NCI-H1048 (cell line): Measurements from ENCODE around the gene BCL11B.

Source experiments
- DNase-seq: peaks from one replicate; lab custom pipeline; 2025; lab: John Stamatoyannopoulos, UW

BCL11B gene

DNA sequence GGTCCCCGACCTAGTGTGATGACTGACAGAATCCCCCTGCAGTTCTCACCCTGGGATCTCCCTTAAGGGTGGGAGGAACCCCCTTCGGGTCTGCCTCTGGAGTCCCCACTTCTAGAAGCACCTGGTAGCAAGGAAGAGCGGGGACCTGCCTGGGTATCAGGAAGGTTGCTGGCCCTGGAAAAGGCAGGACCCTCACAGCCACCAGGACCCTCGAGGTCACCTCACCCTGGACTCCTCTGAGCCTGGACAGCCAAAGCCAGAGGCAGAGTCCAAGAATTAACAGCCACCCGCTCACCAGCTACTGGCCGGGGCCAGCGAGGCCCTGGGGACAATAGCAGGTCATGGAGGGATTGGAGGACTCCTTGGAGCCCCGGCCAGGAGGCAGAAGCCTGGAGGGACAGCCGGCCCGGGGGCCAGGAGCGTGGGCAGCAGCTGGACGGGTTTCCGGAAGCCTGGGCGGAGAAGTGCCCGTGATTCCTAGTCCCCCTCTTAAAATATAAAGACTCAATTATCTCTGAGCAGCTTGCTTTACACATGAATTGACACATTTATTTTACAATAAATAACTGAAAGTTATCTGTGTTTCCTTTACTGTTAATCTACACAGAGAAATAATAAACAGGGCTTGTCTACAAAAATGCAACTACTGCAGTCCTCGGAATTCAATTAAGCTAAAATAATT is 17.5 kb downstream of the BCL11B start:
- no peak for DNase-seq

DNA sequence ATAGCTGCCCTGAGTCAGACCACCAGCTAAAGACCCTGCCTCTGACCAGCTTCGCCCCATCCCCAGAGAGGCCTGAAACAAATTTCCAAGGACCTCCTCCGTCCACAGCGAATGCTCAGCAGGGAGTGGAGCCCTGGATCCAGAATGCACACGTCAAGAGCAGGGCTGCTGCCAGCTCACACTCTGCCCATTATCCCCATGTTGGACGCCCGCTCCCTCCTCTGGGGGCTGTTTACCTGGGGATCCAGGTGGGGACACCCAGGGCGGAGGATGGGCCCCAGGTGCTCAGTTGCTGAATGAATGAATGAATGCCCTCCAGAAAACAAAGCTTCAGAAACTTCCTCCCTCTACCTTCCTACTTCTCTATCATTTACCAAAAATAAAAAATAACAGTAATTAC is 18.1 kb downstream of the BCL11B start:
- no peak for DNase-seq

DNA sequence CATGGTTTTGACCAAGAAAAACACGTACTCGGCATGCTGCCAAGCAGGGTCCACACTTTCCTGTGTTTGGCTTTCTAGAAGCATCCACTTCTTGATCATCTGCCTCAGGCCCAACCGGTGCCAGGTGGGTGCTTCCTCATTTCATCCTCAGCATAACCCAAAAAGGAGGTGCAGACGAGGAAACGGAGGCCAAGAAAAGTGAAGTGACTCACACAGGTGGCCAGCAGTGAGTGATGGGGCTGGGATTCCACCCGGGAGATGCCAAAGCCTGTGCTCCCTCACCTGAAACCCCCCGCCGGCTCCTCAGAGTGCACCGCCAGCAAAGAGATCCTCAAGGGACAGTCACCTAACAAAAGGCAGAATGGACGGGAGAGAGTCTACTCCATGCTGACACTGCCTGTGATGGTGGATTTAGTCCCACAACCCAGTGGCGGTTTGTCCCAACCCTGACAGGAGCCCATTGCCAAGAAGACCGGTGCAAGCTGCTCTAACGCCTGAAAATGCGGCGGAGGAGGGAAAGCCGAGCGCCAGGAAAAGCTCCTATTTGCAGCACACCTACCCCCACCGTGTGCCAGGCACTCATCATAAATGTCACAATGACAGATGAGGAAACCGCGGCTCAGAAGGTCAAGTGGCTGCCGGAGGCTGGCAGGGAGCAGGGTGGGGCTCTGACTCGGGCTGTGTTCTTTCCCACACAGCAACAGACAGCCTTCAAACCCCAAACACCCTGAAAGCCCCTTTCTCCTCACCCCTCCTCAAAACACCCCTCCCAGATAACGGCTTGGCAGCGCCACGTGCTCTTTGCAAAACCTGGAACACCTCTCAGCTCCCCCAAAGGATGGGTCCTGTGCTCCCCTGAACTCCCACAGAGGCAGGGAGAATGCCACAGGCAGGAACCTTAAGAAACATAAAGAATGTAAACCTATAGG is 18.8 kb downstream of the BCL11B start:
- DNase-seq, result no peak

DNA sequence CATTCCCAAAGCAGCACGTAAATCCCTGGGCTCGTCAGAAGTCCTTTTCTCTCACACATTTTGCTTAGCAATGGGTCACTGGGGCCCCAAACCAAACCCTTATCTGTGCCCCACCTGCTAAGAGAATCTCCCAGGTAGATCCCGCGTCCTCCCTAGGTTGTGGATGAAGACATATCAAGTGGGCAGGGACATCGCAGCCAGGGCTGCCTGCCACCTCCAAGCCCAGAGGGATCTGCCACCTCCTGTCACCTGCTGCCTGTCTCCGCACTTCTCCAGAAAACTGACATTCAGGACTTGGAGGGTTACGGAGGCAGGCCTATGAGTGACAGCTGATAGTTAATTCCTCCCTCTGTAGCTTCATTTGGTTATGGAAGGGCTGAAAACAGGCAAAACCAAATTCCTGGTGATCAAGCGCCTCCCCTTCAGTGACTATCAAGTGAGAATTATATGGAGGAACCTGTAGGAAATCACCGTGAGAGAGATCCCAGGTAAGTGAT is 19.5 kb downstream of the BCL11B start:
- no peak for DNase-seq

DNA sequence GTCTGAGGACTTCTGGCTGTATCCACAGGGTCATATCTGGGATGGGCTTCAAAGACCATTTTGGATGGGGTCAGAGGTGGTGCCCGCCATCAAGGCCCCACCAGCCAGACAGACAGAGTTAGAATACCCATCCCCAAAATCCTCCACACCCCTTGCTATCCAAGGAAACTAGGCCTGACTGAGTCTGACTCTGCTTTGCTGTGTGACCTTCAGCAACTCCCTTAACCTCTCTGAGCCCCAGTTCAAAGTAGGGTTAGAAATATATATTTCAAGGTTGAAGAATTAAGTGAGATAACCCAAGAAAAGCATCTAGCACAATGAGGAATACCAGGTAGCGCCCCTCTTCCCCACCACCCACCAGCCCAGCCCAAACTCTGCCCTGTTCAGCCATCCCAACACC is 20.3 kb downstream of the BCL11B start:
- DNase-seq, result no peak

DNA sequence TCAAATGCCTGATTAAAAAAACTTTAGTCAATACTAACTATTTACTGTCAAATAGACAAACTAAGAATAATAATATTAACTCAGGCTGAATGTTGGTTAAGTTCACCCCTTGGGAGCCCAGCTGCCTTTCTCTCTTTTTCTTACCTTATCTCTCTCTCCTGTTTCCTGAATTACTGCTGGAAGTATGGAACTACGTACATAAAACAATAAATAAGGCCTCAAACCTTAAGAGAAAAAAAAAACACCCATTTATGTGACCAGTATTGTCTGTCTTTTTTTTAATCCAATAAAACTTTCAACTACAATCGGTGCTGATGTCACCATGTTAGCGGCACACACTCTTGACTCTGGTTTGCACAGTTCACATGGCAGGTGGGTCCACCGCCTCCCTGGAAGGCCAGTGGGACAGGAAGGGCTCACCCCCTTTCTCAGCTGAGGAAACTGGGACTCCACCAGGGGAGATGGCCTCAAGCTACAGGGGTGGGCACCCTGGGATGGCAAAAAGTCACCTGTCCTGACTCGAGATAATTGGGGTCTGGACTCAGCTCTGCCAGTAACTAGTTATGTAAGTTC is 21.3 kb downstream of the BCL11B start:
- DNase-seq, result no peak

DNA sequence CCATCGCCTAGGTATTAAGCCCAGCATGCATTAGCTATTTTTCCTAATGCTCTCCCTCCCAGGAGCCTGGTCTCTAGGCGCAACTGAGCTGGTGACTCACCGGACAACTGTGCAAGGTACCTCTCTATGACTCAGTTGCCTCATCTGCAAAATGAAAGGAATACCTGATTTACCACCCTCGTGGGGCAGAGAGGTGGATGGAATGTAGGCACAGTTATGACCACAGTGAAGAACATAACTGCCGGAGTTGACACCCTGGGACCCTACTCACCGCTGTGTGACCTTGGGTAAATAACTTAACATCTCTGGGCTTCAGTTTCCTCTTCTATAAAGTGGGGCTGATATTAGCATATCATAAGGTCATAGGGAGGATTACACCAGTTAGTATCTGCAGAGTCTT is 22.6 kb downstream of the BCL11B start:
- DNase-seq, result no peak

DNA sequence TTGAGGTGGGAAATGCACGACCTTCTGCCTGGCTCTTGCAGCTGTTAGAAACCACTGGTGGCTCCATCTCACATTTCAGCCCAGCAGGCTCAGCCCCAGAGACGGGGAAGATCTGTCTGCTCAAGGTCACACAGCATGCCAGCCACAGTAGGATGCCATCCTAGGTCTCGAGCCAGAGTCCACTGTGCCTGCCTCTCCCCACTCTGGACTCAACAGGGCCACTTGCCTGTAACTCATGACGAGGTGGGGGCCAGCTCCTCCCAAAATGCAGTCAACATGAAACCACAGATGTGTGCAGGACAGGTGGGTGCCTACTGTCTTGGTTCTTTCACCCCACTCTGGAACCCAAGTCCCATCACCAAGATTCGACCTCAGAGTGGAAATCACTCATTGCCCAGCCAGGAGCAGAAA is 23.2 kb downstream of the BCL11B start:
- DNase-seq, result no peak

DNA sequence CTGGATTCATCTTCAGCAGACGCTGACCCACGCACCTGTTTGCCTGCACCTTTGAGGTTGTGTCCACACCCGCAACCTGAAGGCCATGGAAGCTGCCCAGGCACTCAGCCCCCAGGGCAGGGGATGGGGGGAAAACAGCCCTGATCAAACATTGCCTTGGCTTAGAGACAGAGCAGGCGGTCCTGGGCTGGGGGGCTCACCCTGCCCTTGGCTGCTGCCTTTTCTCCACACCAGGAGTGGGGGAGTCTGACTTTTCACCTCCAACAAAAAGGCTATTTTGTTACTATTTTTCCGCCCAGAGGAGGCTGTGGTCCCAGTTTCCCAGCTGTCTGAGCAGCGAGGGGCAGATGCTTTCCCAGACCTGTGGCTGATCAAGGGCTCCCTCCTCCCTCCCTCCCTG is 24.2 kb downstream of the BCL11B start:
- DNase-seq, result no peak

DNA sequence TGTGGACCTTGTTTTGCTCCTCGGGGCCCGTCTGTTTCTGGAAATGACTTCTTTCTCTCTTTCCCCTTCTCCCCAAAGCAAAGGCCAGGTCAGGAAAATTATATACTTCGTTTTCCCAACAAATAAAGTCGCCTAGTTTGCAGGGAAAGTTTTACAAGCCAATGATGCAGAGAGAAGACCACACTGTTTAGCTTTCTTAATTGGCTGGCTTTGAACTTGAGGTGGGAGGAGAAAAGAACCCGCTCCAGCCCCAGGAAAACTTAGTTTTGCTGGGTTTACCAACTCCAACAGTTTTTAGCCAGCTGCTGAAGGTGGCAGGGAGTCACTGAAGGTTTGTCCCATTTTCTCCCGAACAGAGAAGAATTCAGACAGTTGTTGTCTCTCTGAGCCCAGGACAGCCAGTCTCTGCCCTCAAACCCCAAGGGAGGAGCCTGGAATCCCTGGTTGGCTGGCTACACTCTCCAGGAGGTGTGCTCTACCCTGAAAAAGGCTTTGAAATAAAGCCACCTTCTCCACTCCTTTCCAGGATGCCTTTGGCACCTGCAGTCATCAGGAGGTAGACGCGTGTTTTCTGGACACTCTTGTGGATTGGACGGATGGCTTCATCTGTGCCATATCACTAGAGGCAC is 24.8 kb downstream of the BCL11B start:
- DNase-seq, result no peak

DNA sequence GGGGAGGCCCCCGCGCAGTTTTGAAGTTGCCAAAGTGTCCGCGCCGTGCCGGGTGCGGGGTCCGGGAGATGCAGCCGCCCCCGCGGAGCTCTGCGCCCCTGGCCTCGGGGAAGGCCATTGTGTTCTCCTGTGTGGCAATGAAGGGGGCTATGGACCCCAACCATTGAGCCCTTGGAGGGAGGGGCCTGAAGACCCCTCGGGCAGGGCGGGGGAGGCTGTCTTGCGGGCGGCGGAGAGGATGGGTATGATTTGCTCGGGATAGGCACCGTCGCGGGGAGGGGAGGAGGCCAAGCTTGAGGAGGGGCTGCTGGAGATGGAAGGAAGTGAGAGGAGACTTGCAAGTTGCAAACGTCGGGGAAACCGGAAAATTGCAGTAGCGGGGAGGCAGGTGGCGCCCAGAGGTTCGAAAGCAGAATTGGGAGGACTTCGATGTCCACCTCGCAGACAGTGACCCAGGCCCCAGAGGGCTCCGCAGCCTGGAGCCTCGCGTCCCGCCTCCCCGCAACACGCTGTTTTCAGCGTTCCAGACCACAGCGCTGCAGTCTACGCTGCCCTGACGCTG is 25.4 kb downstream of the BCL11B start:
- no peak for DNase-seq

DNA sequence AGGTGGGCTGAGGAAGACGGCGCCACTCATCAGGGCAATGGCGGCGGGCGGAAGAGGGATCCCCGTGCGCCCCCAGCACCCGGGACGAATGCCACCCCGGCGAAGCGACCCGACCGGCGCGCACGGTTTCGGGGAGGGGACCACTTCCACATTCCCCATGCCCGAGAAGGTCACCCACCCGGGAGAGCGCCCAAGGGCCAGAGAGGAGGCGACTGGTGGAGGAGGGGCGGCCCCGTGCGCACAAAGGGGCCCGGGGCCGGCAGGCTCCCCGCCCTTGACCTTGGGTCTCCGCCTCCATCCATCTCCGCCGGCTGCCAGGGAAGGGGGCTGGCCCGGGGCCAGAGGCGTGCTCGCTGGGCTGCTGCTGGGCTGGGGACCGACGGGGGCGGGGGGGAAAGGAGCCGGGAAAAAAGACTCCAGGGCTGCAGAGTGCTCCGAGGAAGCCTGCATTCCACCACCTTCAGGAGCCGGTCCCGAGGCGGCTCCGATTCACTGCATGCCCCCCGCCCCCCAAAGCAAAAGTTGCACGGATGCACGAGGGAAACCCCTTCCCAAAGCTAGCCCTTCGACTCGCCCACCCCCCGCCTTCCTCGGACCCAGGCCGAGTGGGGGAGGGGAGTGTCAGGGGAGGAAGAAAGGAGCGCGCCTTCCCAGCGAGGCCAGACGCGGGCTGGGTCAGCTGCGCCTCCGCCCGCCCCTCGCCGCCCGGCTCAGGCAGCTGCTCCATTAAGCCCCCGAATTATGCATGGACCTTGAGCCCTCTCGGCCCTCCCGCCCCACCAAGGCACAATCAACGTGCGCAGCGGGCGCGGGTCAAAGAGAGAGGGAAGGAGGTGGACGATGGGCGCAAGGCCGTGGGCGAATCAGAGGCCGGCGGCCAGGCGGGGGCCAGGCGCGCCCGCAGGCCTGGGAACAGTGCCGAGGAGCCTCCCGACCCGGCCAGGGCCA is 26.2 kb downstream of the BCL11B start:
- DNase-seq, result no peak

DNA sequence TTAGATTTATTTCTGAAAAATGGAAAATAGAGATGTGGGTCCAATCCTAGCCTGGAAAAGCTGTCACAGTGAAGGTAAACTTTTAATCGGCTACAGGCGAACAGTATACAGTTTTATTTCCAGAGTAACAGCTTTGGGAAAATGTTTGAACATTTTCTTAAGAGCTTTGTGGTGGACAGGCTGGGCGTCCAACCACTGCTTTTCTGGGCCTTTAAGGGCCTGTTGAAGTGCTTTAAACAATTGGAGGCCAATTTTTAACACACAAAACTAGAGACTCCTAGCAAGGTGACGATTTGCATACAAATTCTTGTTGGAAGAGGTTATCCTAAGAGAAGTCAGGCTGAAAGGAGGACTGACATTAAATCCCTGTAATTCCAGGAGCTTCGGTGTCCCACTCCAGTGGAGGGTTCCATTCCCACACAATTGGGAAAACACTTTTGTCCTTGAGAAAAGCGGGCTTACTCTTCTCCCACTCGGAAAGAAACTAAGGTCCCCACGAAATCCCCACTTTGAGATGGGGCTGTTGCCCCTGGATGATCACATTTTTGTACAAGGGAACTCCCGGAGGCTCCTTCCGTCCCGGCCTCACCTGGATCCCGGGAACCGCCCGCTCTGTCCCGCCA is 26.9 kb downstream of the BCL11B start:
- DNase-seq, result no peak

DNA sequence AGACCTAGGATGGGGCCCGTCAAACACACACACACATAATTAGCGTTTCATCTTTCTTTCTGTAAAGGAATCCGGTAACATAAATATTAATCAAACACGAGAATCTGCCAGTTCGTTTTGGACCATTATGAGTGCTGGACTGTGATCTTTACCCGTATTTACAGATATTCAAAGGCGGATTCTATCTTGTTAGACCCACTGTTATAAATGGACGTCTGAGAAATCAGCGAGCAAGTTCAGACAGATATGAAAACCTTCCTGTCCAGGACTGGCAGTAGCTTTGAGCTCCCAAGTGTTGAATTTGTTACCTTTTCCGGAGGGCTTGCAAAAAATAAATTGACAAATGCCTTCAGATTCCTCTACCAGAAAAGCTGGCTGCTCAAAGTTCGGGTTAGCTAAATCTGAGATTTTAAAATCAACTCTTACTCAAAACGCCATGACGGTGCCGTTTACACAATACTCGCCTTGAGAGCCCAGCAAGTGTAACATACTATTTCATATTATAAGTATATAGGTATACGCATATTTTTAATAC is 27.6 kb downstream of the BCL11B start:
- no peak for DNase-seq

DNA sequence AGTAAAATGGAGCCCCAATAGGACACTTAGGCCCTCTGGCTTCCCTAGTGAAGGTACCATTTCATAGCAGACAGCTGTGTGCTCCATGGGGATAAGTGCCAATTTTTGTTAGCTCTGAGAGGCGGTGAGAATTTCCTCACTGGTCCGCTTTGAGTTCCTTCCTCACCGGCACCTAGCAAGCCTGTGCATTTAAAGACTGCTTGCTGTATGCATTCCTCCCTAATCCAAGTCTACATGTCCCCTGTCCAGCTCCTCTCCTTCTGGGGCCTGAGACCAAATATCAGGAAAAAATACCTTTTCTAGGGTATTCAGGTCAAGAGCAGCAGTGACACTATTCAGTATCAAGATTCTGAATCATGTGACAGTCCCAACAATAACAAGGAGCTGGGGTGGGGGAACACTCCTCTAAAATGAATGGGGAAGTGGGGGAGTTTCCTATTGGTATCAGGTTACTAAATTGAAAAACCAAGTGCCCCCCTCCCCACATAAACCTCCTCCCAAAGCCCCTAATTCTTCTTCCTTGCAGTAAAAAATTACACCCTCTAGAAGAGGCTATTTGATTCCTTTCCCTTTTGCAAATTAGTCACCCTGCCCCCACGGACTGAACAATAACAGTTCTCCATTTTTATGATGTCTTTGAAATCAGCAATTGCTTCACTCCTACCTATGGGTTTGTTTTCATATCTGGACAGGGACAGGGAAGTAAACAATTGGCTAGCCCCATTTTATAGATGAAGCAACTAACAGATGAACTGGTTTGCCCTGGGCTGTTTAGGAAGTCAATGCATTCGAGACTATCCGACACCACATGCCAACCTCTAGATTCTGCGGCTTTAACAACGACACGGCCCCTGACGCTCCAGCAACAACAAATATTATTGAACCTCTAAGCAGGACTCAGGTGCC is 28.9 kb downstream of the BCL11B start:
- DNase-seq, result no peak

DNA sequence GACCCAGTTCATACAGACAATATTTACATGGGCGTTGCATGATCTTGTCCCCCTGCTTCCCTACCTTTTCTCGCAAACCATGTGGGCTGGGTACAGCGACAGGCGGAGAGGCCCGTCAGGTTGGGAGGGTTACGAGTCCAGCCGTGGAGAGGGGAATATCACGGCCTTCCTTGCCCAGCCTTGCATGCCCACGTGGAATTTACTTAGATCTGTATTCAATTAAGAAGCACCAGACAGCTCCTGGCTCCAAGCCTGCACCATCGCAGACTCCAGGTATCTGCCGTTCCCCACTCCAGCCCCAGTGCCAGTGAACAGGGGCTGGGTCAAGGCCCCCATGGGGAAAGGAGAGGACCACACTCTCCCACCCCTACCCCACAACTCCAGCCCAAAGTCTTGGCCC is 29.8 kb downstream of the BCL11B start:
- no peak for DNase-seq

DNA sequence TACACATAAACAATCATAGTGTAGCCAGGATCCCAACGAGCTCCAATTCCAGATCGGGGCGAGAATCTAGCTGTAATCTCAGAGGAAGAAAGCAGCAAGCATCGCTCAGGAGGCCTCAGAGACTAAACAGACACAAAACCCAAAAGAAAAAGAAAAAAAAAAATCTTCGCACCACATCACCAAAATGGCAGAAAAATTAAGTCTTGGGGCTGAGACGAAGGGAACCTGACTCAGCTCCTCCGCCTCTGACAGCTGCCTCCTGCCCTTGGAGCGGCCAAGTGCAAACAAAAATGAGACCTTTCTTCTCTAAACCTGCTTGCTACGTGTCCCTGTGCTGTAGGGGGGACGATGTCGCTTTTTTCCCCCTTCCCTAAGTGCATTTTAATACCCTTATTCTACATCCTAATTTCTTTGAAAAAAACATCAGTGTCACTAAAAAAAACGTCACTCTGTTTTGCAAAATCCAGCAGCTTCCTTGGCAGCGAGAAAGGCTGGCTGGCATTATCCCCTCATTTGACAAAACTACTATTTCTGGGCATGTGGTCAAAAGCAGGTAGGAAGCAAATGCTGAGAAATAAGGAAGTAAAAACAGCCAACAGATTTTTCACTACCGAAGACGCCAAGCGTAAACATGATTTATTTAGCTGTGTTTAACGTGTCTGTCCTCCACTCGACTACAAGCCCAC is 30.5 kb downstream of the BCL11B start:
- DNase-seq, result no peak

DNA sequence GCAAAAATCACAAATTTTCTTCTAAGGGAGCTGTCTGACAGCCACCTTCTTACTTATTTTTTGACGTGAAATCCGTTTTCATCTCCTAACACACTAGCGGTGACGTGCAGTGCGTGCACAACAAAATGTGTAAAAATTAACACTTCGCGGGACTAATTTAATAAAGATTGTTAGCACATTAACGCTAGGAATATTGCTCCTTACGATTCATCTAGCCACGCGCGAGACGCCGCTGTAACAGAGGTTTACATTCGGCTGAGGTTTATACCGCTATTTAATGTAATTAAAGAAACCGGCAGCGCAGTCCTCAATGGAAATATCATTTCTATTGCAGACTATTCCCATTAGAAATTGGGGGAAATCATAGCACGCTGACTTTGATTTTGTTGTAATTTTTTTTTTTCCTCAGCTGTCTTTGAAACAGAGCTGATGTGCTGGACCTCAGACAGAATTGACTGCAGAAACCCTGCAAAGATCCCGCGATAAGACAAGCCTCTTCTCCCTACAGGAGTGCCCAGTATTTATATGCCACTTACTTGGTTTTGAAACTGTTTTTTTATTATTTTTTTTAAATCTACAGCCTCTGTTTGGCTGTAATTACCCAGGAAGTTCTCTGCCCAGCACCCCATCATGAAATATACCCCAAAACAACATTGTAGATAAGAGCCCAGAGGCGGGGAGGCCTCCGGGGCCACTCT is 31.2 kb downstream of the BCL11B start:
- DNase-seq, result no peak
